Stomach (tissue), 4 donors: ENCODE data around the gene CLEC4G.
"Not testable (repeated sequence)": the region's sequence is repeated elsewhere in the genome, so short reads cannot be mapped to it uniquely, and the experiment has no call there.

Experiments
- EP300 ChIP-seq: sonication (generic); formaldehyde crosslinking; IDR thresholded peaks from one replicate; pipeline ENCODE4 v1.6.1; 2017; ENCODE audit warnings: antibody characterized with exemption
- POLR2A ChIP-seq, 4 donors: fragments of 450-650 bp; IDR thresholded peaks; one replicate each; pipeline ENCODE4 v1.6.1; 2016; ENCODE audit warnings: antibody characterized with exemption in 4 of 4, control low read depth in 2 of 4, mild to moderate bottlenecking in 1 of 4, moderate library complexity in 1 of 4
- POLR2AphosphoS5 ChIP-seq, 3 donors: sonication (generic); formaldehyde crosslinking; IDR thresholded peaks; one replicate each; pipeline ENCODE4 v1.6.1; 2016; ENCODE audit warnings: antibody characterized with exemption in 3 of 3
- TF ChIP-seq, protein P1 (sequence below), 7 experiments: fragments of 450-650 bp in 4 of 7; fragments of 200-600 bp in 3 of 7; sonication (generic) in 3 of 7; IDR thresholded peaks; one replicate each; pipeline ENCODE4 v1.5.1; 2016 to 2019; ENCODE audit warnings: antibody characterized with exemption in 7 of 7, control low read depth in 2 of 7, mild to moderate bottlenecking in 1 of 7

DNA sequence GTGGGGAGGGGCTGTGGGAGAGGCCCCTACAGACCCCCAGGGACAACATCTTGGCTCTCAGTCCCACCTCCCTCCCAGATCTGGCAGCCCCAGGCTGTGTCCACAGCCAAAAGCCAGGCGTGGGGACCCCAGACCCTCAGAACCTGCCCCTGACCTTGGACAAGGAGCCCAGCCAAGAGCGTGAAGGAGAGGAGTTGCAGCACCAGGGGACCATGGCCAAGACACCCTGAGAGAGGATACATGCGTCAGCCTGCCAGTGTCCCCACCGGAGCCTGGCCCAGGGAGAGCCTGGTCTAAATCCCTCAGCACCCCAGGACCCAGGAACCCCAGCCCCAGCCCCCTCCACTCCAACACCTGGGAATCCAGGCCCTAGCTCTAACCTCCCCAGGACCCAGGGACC, 14.4 kb upstream of the CLEC4G start:
- not testable (repeated sequence) for TF ChIP-seq POLR2AphosphoS5 (IDR thresholded peaks at IDR 0.05); POLR2A (IDR thresholded peaks at IDR 0.05); EP300
- TF ChIP-seq, protein P1, sequence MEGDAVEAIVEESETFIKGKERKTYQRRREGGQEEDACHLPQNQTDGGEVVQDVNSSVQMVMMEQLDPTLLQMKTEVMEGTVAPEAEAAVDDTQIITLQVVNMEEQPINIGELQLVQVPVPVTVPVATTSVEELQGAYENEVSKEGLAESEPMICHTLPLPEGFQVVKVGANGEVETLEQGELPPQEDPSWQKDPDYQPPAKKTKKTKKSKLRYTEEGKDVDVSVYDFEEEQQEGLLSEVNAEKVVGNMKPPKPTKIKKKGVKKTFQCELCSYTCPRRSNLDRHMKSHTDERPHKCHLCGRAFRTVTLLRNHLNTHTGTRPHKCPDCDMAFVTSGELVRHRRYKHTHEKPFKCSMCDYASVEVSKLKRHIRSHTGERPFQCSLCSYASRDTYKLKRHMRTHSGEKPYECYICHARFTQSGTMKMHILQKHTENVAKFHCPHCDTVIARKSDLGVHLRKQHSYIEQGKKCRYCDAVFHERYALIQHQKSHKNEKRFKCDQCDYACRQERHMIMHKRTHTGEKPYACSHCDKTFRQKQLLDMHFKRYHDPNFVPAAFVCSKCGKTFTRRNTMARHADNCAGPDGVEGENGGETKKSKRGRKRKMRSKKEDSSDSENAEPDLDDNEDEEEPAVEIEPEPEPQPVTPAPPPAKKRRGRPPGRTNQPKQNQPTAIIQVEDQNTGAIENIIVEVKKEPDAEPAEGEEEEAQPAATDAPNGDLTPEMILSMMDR (IDR thresholded peaks at IDR 0.05), result not testable (repeated sequence)
